Type B pancreatic cell (in vitro differentiated cells): ENCODE results near the gene MSI2. TPM values are rescaled to one million over a fixed set of nuclear protein-coding genes. Genes with fewer than 3 reads are reported as not detected.

Source experiments
- DNase-seq: peaks from one replicate; pipeline ENCODE4 v3.0.0; 2021; ENCODE audit warnings: mixed read lengths; ENCODE audit not compliant: unreplicated experiment; ENCODE audit errors: extremely low spot score
- H3K27ac Mint-ChIP-seq: 2 replicates; pipeline ENCODE4 v1.8.0; 2021; ENCODE audit warnings: mild to moderate bottlenecking, mixed read lengths
- H3K27me3 Mint-ChIP-seq: 2 replicates; pipeline ENCODE4 v1.8.0; 2021; ENCODE audit warnings: mixed read lengths
- H3K36me3 Mint-ChIP-seq: 2 replicates; pipeline ENCODE4 v1.8.0; 2021; ENCODE audit warnings: mixed read lengths
- H3K4me1 Mint-ChIP-seq: one replicate; pipeline ENCODE4 v1.8.0; 2021; ENCODE audit warnings: mixed read lengths; ENCODE audit not compliant: unreplicated experiment
- H3K4me3 Mint-ChIP-seq: 2 replicates; pipeline ENCODE4 v1.8.0; 2021; ENCODE audit warnings: mild to moderate bottlenecking, mixed read lengths
- H3K9me3 Mint-ChIP-seq: 2 replicates; pipeline ENCODE4 v1.8.0; 2021; ENCODE audit warnings: mixed read lengths
- CTCF ChIP-seq: fragments of 200-600 bp; sonication (generic); conservative IDR thresholded peaks from 2 replicates; pipeline ENCODE4 v1.5.0; 2021; ENCODE audit warnings: antibody characterized with exemption, mild to moderate bottlenecking
- total RNA-seq: library from RNA; stranded (reverse); gene quantifications from 2 replicates; pipeline ENCODE4 v1.2.1, GENCODE V29; 2021; ENCODE audit warnings: low replicate concordance

Gene MSI2
- total RNA-seq, 1 donor from 2014 or later = 158 TPM

GRCh38 chr17:57332501-57332900 lies 76.2 kb downstream of the MSI2 start:
- Mint-ChIP-seq H3K36me3 (peaks cover 22% of the 10 kb centered on the region), H3K27ac (no peak overlapping the region), H3K4me3 (no peak overlapping the region), H3K27me3 (no peaks in the 10 kb centered on the region), H3K4me1 (peaks cover 23% of the 10 kb centered on the region), H3K9me3 (peaks cover 6% of the 10 kb centered on the region)
- no peak for DNase-seq
- no peak for TF ChIP-seq CTCF

- no peak for TF ChIP-seq CTCF
- H3K4me1 Mint-ChIP-seq = peaks cover 26% of the 10 kb centered on the region
- no peak for DNase-seq
- peaks cover 8% of the 10 kb centered on the region for H3K36me3 Mint-ChIP-seq
- H3K9me3 Mint-ChIP-seq = peaks cover 6% of the 10 kb centered on the region
- H3K4me3 Mint-ChIP-seq = no peak overlapping the region
- H3K27ac Mint-ChIP-seq = no peak overlapping the region
- no peaks in the 10 kb centered on the region for H3K27me3 Mint-ChIP-seq
These were observed 79.0 kb downstream of the MSI2 start for GRCh38 chr17:57335195-57335792.

- Mint-ChIP-seq H3K4me1 (peaks cover 41% of the 10 kb centered on the region), H3K27me3 (no peaks in the 10 kb centered on the region), H3K9me3 (peaks cover 6% of the 10 kb centered on the region), H3K27ac (no peak overlapping the region), H3K4me3 (no peak overlapping the region), H3K36me3 (peaks cover 12% of the 10 kb centered on the region)
- no peak for DNase-seq
- TF ChIP-seq CTCF = no peak
These were observed 81.1 kb downstream of the MSI2 start for GRCh38 chr17:57337390-57337789.

- no peak for TF ChIP-seq CTCF
- H3K4me3 Mint-ChIP-seq = no peak overlapping the region
- H3K27me3 Mint-ChIP-seq = no peaks in the 10 kb centered on the region
- peaks cover 48% of the 10 kb centered on the region for H3K4me1 Mint-ChIP-seq
- no peak overlapping the region for H3K27ac Mint-ChIP-seq
- DNase-seq = no peak
- peaks cover 6% of the 10 kb centered on the region for H3K9me3 Mint-ChIP-seq
- peaks cover 12% of the 10 kb centered on the region for H3K36me3 Mint-ChIP-seq
These were observed 82.1 kb downstream of the MSI2 start for GRCh38 chr17:57338257-57338914.

- Mint-ChIP-seq H3K36me3 (peaks cover 11% of the 10 kb centered on the region), H3K27ac (no peak overlapping the region), H3K9me3 (peaks cover 5% of the 10 kb centered on the region), H3K4me3 (no peak overlapping the region), H3K27me3 (no peaks in the 10 kb centered on the region), H3K4me1 (peaks cover 53% of the 10 kb centered on the region)
- no peak for TF ChIP-seq CTCF
- no peak for DNase-seq
These were observed 84.0 kb downstream of the MSI2 start for GRCh38 chr17:57340160-57340981.
